ENCODE results near the gene GHRH. TPM values are rescaled to one million over a fixed set of nuclear protein-coding genes. Genes with fewer than 3 reads are reported as not detected.

The GHRH gene
- total and polyA plus RNA-seq, 2 of the 4 experiments (the other 2 are of a cell fraction): not detected

DNA sequence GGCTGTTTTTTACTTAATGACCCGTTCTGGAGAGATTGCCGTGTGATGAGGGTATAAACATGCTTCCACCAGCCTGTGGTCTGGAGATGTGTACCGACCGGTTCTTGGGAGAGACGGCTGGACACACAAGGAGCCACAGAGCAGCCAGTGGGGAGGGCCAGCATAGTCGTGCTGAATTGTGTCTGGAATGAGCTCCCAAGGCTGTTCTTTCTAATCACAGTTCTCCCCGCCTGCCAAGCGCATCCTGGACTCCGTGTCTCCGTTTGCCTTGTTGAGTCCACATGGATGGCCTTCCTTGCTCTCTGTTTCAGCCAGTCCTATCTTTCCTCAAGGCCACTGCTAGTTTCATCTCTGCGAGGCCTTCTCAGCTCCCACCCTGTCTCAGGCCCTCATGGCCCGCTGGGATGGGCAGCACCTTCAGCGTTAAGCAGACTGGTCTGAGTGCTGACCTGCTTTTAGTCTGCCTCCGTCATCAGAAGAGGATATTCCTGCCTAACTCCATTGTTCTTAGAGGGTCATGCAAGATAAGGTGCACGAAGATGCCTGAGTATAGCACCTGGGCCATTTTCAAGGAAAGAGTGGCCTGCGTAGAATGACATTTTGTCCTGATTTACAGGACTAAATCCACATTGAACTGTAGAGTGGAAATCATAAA is 48.4 kb upstream of the GHRH start:
- intact Hi-C loops (cut with micrococcal nuclease) (no loop called here), in situ Hi-C loops (cut with MboI; ENCODE audit: low sequenced_read_pairs) (no loop called here), dilution Hi-C loops (cut with HindIII; ENCODE audit: low sequenced_read_pairs, unreplicated experiment) (no loop called here)
- Histone ChIP-seq H3K4me2 (ENCODE audit: low read depth, low read length) (no peak overlapping the region), H4K20me1 (ENCODE audit: insufficient read depth, low read length) (peaks cover 8% of the 10 kb centered on the region), H3K27ac (ENCODE audit: insufficient read depth, low read length) (no peak overlapping the region), H2AFZ (replicated peaks; ENCODE audit: low read length, poor library complexity) (no peak overlapping the region), H3K9ac (ENCODE audit: low read depth, low read length) (no peak overlapping the region), H3K4me1 (ENCODE audit: control insufficient read depth, insufficient read depth, low read length) (peaks cover 28% of the 10 kb centered on the region), H4K8ac (ENCODE audit: low read depth in 2 of 2, low read length in 2 of 2) (no peak overlapping the region), H3K27me3 (ENCODE audit: control insufficient read depth, insufficient read depth, low read length) (no peaks in the 10 kb centered on the region), H3K9me1 (ENCODE audit: insufficient read depth, low read length) (peaks cover 32% of the 10 kb centered on the region), H3K18ac (ENCODE audit: low read depth, low read length) (no peak overlapping the region), H3K79me1 (ENCODE audit: low read depth in 1 of 2, low read length in 2 of 2) (peaks cover 32 to 87% of the 10 kb centered on the region in 2 experiments), H2BK15ac (ENCODE audit: low read depth, low read length) (no peak overlapping the region), H2BK5ac (ENCODE audit: low read depth, low read length, poor library complexity, severe bottlenecking) (no peak overlapping the region), H2BK20ac (ENCODE audit: low read depth, low read length) (no peak overlapping the region), H2AK9ac (replicated peaks; ENCODE audit: low read depth, low read length, poor library complexity) (no peak overlapping the region), H2BK120ac (ENCODE audit: low read depth, low read length) (no peak overlapping the region), H3K4ac (ENCODE audit: low read depth, low read length) (no peak overlapping the region), H2AK5ac (ENCODE audit: low read depth, low read length) (no peak overlapping the region), H4K91ac (ENCODE audit: insufficient read depth, low read depth, low read length) (no peak overlapping the region), H3K14ac (replicated peaks; ENCODE audit: low read depth, low read length) (no peak overlapping the region), H3K9me3 (ENCODE audit: control insufficient read depth, insufficient read depth, low read length) (no peaks in the 10 kb centered on the region), H3K4me3 (ENCODE audit: insufficient read depth, low read depth, low read length) (no peak overlapping the region), H3K56ac (ENCODE audit: extremely low read depth, insufficient read depth, low read length) (no peak overlapping the region), H3K23ac (ENCODE audit: low read depth, low read length) (no peak overlapping the region), H4K5ac (ENCODE audit: low read depth, low read length) (no peak overlapping the region), H3K36me3 (ENCODE audit: control insufficient read depth, insufficient read depth, low read length) (peaks cover 26% of the 10 kb centered on the region)
- POLR2A ChIA-PET (ENCODE audit: unreplicated experiment): no interaction called here
- no TSS peak for BruUV-seq (replicated peaks)
- CTCF ChIA-PET: no interaction called here
- DNase-seq (no peak), ATAC-seq (ENCODE audit: low read depth) (no peak)
- WGBS, 2 experiments (ENCODE audit: extremely low coverage in 2 of 2, insufficient read length in 1 of 2): 90% methylated on average over 11 of the region's 16 CpGs; no CpG with 5 or more reads in 1 of the 2 experiments
- TF ChIP-seq MAFK (IDR thresholded peaks at IDR 0.05; ENCODE audit: low read depth, low read length): no peak

Measured in IMR-90 (cell line).